Measurements from ENCODE around the gene MPEG1. TPM values are rescaled to one million over a fixed set of nuclear protein-coding genes. Genes with fewer than 3 reads are reported as not detected.
A peak's percentile ranks its signal among the peaks of the same experiment; 100 is the strongest.

Gene MPEG1
- polyA plus RNA-seq, 1 donor (not counting 4 experiments of a cell fraction or from before 2014, with no cell fraction given): not detected

- DNase-seq (ENCODE audit: low read depth, low spot score) (peak; percentile 77), FAIRE-seq (peak; percentile 88)
- Histone ChIP-seq H3K4me3 (ENCODE audit: control insufficient read depth in 2 of 3, extremely low read depth in 1 of 3, insufficient read depth in 2 of 3, low read depth in 1 of 3, low read length in 3 of 3) (peak overlapping the region; percentile 52 to 81 (median 67)), H3K4me1 (ENCODE audit: control insufficient read depth, extremely low read depth, insufficient read depth, low read length) (peaks cover 33% of the 10 kb centered on the region), H3K9me3 (ENCODE audit: control insufficient read depth, low read depth, low read length) (peaks cover 2% of the 10 kb centered on the region), H3K36me3 (ENCODE audit: control insufficient read depth in 2 of 2, extremely low read depth in 1 of 2, insufficient read depth in 2 of 2, low read length in 2 of 2) (peaks cover 0 to 2% of the 10 kb centered on the region in 2 experiments), H4K20me1 (ENCODE audit: control insufficient read depth, extremely low read depth, insufficient read depth, low read length) (no peaks in the 10 kb centered on the region), H3K4me2 (ENCODE audit: control insufficient read depth, extremely low read depth, insufficient read depth, low read depth, low read length) (peak overlapping the region; percentile 98), H3K9me1 (ENCODE audit: control insufficient read depth, extremely low read depth, insufficient read depth, low read length) (no peaks in the 10 kb centered on the region), H3K27ac (ENCODE audit: control insufficient read depth, insufficient read depth, low read length) (peak overlapping the region; percentile 94), H3K27me3 (ENCODE audit: control insufficient read depth, extremely low read depth, insufficient read depth, low read length) (no peaks in the 10 kb centered on the region), H3K9ac (ENCODE audit: control insufficient read depth, extremely low read depth, insufficient read depth, low read length) (peak overlapping the region; percentile 72), H2AFZ (ENCODE audit: control insufficient read depth, low read length) (no peak overlapping the region), H3K79me2 (ENCODE audit: control insufficient read depth, insufficient read depth, low read length) (no peaks in the 10 kb centered on the region)
- dilution Hi-C loops (cut with MboI; ENCODE audit: extremely low pct_ligation_motif_present, low sequenced_read_pairs): no loop called here
- no peak for TF ChIP-seq EZH2 (IDR thresholded peaks at IDR 0.05; ENCODE audit: low read length)
- no peak for TF ChIP-seq CTCF (optimal IDR thresholded peaks at IDR 0.05 in 1 of 3, IDR thresholded peaks at IDR 0.05 in 1 of 3, conservative IDR thresholded peaks at IDR 0.05 in 1 of 3; ENCODE audit: extremely low read depth in 1 of 3, insufficient read depth in 2 of 3, low read length in 3 of 3)
Observed at GRCh38 chr11:59174664-59175033, 38.1 kb downstream of the MPEG1 start.

- Histone ChIP-seq H3K9me3 (ENCODE audit: control insufficient read depth, low read depth, low read length) (no peaks in the 10 kb centered on the region), H3K4me1 (ENCODE audit: control insufficient read depth, extremely low read depth, insufficient read depth, low read length) (peaks cover 36% of the 10 kb centered on the region), H3K27ac (ENCODE audit: control insufficient read depth, insufficient read depth, low read length) (peak overlapping the region; percentile 94), H4K20me1 (ENCODE audit: control insufficient read depth, extremely low read depth, insufficient read depth, low read length) (no peaks in the 10 kb centered on the region), H3K4me2 (ENCODE audit: control insufficient read depth, extremely low read depth, insufficient read depth, low read depth, low read length) (peak overlapping the region; percentile 98), H3K79me2 (ENCODE audit: control insufficient read depth, insufficient read depth, low read length) (no peaks in the 10 kb centered on the region), H3K9me1 (ENCODE audit: control insufficient read depth, extremely low read depth, insufficient read depth, low read length) (no peaks in the 10 kb centered on the region), H3K9ac (ENCODE audit: control insufficient read depth, extremely low read depth, insufficient read depth, low read length) (peak overlapping the region; percentile 72), H2AFZ (ENCODE audit: control insufficient read depth, low read length) (peak overlapping the region; percentile 15), H3K4me3 (ENCODE audit: control insufficient read depth in 2 of 3, extremely low read depth in 1 of 3, insufficient read depth in 2 of 3, low read depth in 1 of 3, low read length in 3 of 3) (peak overlapping the region; percentile 52 to 81 (median 67)), H3K36me3 (ENCODE audit: control insufficient read depth in 2 of 2, extremely low read depth in 1 of 2, insufficient read depth in 2 of 2, low read length in 2 of 2) (peaks cover 0 to 2% of the 10 kb centered on the region in 2 experiments), H3K27me3 (ENCODE audit: control insufficient read depth, extremely low read depth, insufficient read depth, low read length) (no peaks in the 10 kb centered on the region)
- no peak for TF ChIP-seq EZH2 (IDR thresholded peaks at IDR 0.05; ENCODE audit: low read length)
- no peak for TF ChIP-seq CTCF (optimal IDR thresholded peaks at IDR 0.05 in 1 of 3, IDR thresholded peaks at IDR 0.05 in 1 of 3, conservative IDR thresholded peaks at IDR 0.05 in 1 of 3; ENCODE audit: extremely low read depth in 1 of 3, insufficient read depth in 2 of 3, low read length in 3 of 3)
- dilution Hi-C loops (cut with MboI; ENCODE audit: extremely low pct_ligation_motif_present, low sequenced_read_pairs): no loop called here
- DNase-seq (ENCODE audit: low read depth, low spot score) (no peak), FAIRE-seq (peak; percentile 41)
Observed at GRCh38 chr11:59173964-59174663, 38.6 kb downstream of the MPEG1 start.
